SK-N-MC (cell line): ENCODE measurements around the gene BAG2.

Experiments used
- DNase-seq: peaks from one replicate; pipeline ENCODE4 v3.0.0-alpha.2; 2011; ENCODE audit warnings: low read depth, low spot score
- H3K27ac ChIP-seq: fragments of 200-600 bp; sonication (generic); 2 replicates; pipeline ENCODE4 v1.5.1; 2016; ENCODE audit warnings: mixed run types
- H3K36me3 ChIP-seq: fragments of 200-600 bp; sonication (generic); 2 replicates; pipeline ENCODE4 v1.6.1; 2017; ENCODE audit warnings: antibody characterized with exemption, low read length, mixed read lengths; ENCODE audit not compliant: insufficient read depth
- H3K4me3 ChIP-seq: fragments of 200-600 bp; sonication (generic); 2 replicates; pipeline ENCODE4 v1.5.1; 2016
- H3K9ac ChIP-seq: fragments of 200-600 bp; sonication (generic); 2 replicates; pipeline ENCODE4 v1.8.0; 2017; ENCODE audit warnings: mixed run types, mixed read lengths; ENCODE audit not compliant: insufficient read length
- H3K9me3 ChIP-seq: fragments of 200-600 bp; sonication (generic); 2 replicates; pipeline ENCODE4 v1.6.1; 2017; ENCODE audit warnings: low read depth, mild to moderate bottlenecking, antibody characterized with exemption, low read length, moderate library complexity, mixed read lengths
- EZH2 ChIP-seq: fragments of 200-600 bp; sonication (generic); IDR thresholded peaks from one replicate; pipeline ENCODE4 v1.6.1; 2017; ENCODE audit warnings: antibody characterized with exemption
- FOXP2 ChIP-seq: optimal IDR thresholded peaks from 2 replicates; pipeline ENCODE3; 2011; ENCODE audit warnings: mild to moderate bottlenecking, moderate library complexity; ENCODE audit not compliant: insufficient read depth; ENCODE audit errors: extremely low read length, control extremely low read depth
- POLR2AphosphoS5 ChIP-seq: IDR thresholded peaks from 2 replicates; pipeline ENCODE4 v1.6.1; 2012; ENCODE audit warnings: mild to moderate bottlenecking, low read depth, low read length, borderline replicate concordance

The BAG2 gene

DNA sequence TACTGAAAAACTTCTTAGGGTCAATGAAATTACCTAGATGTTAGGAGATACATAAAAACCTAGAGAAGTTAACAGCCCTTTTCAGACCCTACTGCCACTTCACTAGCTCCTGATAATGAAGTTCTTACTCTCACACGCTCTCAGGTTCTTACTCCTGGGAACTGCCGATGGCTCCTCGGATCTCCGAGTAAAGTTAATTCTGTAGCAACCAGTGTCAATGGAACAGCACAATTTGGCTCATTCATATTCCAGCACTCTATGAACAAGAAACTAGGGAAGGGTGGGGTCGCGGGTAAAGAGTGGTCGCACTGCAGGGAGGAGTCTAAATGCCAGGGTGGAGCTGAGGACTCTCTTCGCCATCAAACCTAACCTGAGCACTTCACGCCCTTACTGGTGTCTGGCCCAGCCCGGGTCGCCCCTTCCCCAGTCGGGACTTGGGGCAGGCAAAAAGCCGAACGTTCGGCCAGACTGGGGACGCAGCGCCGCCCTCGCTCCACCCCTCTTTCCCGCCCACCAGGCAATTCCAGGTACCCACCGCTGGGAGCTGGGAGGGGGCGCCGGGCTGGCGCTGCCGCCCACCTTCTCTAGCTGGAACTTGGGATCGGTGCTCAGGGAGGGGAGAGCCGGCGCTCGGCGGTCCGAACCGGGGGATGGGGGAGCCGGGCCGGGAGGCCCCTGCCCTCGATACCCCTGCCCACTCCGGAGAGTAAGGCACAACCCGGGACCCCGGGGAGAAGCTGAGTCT lies 49.2 kb downstream of the BAG2 start:
- TF ChIP-seq POLR2AphosphoS5 (0 out of 2 replicates have a peak, but pooled peaks have one; percentile 31), FOXP2 (no peak), EZH2 (no peak)
- peak overlapping the region; percentile 58; the same call in 1 of the 2 replicates for H3K27ac ChIP-seq

DNA sequence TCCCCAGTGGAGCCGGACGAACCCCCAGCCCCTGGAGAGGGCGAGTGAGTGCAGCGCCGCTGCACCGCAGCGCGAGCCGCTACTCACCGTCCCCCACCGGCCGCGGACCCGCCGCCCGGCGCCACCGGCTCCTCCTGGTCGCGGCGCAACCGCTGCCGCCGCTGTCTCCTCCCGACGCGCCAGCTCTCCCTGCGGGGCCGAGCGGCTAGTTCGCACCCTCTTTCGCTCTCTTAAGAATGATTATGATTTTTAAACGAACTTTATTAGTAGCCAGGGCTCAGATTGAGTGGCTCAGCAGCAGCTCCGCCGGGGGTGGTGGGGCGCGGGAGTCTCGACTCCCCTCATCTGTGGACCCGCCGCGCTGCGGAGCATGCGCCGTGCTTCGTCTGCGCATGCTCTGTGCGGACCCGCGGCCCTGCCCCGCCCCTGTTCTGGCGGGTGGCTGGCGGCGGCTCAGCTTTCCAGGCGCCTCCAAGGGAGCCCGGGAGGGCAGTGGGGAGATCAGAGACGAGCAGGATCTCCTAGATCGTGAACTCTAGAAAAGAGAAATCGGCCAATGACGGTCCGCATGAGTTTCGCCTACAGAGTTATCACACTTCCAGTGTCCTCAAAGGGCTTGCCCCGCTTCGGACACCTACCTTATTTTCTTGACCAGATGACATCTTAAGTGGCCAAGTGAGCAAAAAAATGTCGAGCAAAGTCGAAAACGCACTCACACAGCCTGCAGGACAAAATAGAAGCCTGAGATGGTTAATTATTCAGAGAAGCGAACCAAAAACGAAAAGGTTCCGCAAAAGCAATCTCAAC lies 50.0 kb downstream of the BAG2 start, which contains the start of gene RAB23:
TSS of gene RAB23 (minus strand) at position 372 of the 807 bp plus-strand sequence. CDS start 11,927 bp downstream, outside the sequence.
- H3K36me3 ChIP-seq = peaks cover 19% of the 10 kb centered on the region
- H3K9me3 ChIP-seq = peaks cover 8% of the 10 kb centered on the region; the same call in 1 of the 2 replicates
- H3K9ac ChIP-seq = peak within 1 kb of the TSS; percentile 82
- peak within 1 kb of the TSS; percentile 94 for H3K4me3 ChIP-seq
- DNase-seq = no peak
- no peak for TF ChIP-seq EZH2
- no peak for TF ChIP-seq FOXP2
- peak; percentile 98 for TF ChIP-seq POLR2AphosphoS5
- peak within 1 kb of the TSS; percentile 58; the same call in 1 of the 2 replicates for H3K27ac ChIP-seq

More for the DNA sequence above, 49.2 kb downstream of the BAG2 start:
- Histone ChIP-seq H3K9ac (peak overlapping the region; percentile 82), H3K9me3 (peaks cover 8% of the 10 kb centered on the region; the same call in 1 of the 2 replicates), H3K4me3 (peak overlapping the region; percentile 94), H3K36me3 (peaks cover 25% of the 10 kb centered on the region)
- DNase-seq = no peak

DNA sequence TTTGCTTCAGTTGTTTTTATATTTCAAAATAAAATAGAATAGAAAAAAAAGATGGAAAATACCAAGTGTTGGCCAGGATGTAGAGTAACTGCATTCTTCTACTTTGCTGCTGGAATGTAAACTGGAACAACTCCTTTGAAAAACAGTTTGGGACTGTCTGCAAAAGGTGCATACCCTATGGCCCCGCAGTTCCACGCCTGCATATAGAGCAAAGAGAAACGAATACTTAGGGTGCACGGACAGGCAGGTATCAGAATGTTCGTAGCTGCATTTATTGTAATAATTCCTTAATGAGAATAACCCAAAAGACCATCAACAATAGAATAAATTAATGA lies 50.6 kb downstream of the BAG2 start:
- peaks cover 19% of the 10 kb centered on the region for H3K36me3 ChIP-seq
- TF ChIP-seq EZH2 (no peak), FOXP2 (no peak)
- no peak overlapping the region for H3K27ac ChIP-seq
- DNase-seq = no peak
- peak overlapping the region; percentile 82 for H3K9ac ChIP-seq
- peaks cover 8% of the 10 kb centered on the region; the same call in 1 of the 2 replicates for H3K9me3 ChIP-seq
- H3K4me3 ChIP-seq = peak overlapping the region; percentile 94

DNA sequence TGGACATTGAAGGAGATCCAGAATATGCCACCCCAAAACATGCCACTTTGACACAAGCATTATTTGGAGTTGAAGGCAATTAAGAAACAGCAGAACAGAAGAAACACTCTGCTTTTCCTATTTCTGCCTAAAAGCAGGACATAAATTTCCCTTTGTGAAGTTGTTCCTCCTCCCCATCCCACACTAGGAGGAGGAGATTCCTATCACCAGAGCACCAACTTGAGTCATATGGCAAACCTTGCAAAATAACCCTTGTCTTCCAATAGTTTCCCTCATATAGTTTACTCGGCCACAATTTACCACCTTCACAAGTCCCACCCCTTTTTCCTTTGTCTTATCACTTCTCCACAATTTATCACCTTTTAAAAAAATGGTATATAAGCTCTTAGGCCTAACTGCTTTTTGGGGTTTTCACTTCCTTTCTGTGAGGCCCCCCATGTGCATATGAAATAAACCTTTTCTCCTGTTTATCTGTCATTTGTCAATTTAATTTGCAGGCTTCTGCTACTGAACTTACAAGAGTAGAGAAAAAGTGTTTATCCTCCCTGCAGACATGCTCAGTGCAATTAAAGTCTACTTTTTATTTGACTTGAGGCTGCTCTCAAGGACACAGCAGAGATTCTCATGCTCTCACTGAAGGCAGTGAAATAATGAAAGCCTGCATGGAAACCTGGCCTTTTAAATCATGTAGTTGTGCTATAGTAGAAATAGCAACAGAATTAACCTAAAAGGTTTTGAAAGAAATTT lies 52.8 kb downstream of the BAG2 start:
- Histone ChIP-seq H3K36me3 (peaks cover 6% of the 10 kb centered on the region; the same call in 1 of the 2 replicates), H3K27ac (no peak overlapping the region; the same call in 1 of the 2 replicates), H3K9me3 (peaks cover 4% of the 10 kb centered on the region; the same call in 1 of the 2 replicates), H3K9ac (no peak overlapping the region), H3K4me3 (no peak overlapping the region)
- TF ChIP-seq EZH2 = no peak
- no peak for TF ChIP-seq POLR2AphosphoS5
- no peak for TF ChIP-seq FOXP2
- no peak for DNase-seq

DNA sequence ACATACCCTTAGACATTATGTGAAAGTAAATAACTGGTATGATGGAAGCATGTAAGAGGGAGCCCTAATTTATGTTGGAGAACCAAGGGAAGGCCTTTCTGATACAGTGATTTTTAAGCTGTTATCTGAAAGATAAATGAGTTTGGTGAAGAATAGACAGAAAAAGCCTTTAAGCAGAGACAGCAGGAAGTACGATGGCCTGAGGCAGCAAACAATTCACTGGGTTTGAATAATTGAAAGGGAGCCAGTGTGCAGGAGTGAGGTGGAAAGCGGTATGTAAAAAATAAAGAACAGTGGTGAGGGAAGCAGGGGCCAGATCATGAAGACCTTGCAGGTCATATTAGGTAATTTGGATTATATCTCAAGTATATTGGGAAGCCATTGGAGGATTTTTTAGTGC lies 54.1 kb downstream of the BAG2 start:
- TF ChIP-seq POLR2AphosphoS5 = no peak
- TF ChIP-seq FOXP2 = no peak
- no peak for TF ChIP-seq EZH2
- no peaks in the 10 kb centered on the region for H3K36me3 ChIP-seq
- DNase-seq = peak; percentile 61

More for the DNA sequence above, 54.1 kb downstream of the BAG2 start:
- Histone ChIP-seq H3K27ac (no peak overlapping the region; the same call in 1 of the 2 replicates), H3K4me3 (0 out of 2 replicates have a peak overlapping the region, but pooled peaks have one; percentile 2), H3K9me3 (no peaks in the 10 kb centered on the region), H3K9ac (no peak overlapping the region)
